GM18951 (cell line): Measurements from ENCODE around the gene EIF3F.

Source experiments
- POLR2A ChIP-seq: IDR thresholded peaks from 4 replicates; pipeline ENCODE4 v1.6.1; 2011; ENCODE audit warnings: mild to moderate bottlenecking; ENCODE audit not compliant: insufficient read length, insufficient read depth; ENCODE audit errors: extremely low read depth
- in situ Hi-C: fragments of 300-500 bp; cut with MboI; formaldehyde crosslinking; loops from one replicate; pipeline ENCODE4 v1.12.0; 2022; ENCODE audit warnings: low sequenced_read_pairs, mixed read lengths, inconsistent platforms; ENCODE audit not compliant: unreplicated experiment

EIF3F gene

GRCh38 chr11:8004008-8004407, 16.9 kb downstream of the EIF3F start:
- in situ Hi-C loops, result loop anchor here (10.0 kb wide), 1 partner anchor 91 kb away; no protein-coding TSS in a partner anchor
- TF ChIP-seq POLR2A, result no peak

GRCh38 chr11:8005556-8005955, 18.4 kb downstream of the EIF3F start:
- no peak for TF ChIP-seq POLR2A
- in situ Hi-C loops, result loop anchor here (10.0 kb wide), 1 partner anchor 89 kb away; no protein-coding TSS in a partner anchor

GRCh38 chr11:8006349-8006977, 19.3 kb downstream of the EIF3F start:
- in situ Hi-C loops, result loop anchor here (10.0 kb wide), 1 partner anchor 88 kb away; no protein-coding TSS in a partner anchor
- no peak for TF ChIP-seq POLR2A

GRCh38 chr11:8008212-8008611, 21.1 kb downstream of the EIF3F start:
- TF ChIP-seq POLR2A, result no peak
- in situ Hi-C loops, result loop anchor here (10.0 kb wide), 1 partner anchor 87 kb away; no protein-coding TSS in a partner anchor

DNA sequence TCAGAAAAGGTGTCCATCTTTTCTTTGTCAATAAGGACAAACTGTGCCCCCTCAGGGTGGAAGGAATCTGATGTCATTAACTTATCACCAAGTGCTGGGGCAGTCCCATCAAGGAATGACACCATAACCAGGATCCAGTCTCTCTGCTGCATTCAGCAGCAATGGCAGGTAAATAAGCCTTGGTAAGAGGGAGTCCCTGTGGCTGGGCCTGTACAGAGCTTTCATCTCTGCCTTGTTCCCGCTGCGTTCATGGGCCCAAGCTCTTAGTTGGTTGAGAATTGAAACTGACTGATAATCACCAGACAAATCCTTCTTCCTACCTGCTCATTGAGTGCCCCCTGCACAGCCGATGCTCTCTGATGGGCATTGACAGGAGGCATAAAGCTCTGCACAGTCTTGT, 22.7 kb downstream of the EIF3F start:
- in situ Hi-C loops, result loop anchor here (10.0 kb wide), 1 partner anchor 85 kb away; no protein-coding TSS in a partner anchor

GRCh38 chr11:8011371-8011770, 24.2 kb downstream of the EIF3F start:
- in situ Hi-C loops, result no loop called here

More for the DNA sequence above, 22.7 kb downstream of the EIF3F start:
- no peak for TF ChIP-seq POLR2A

GRCh38 chr11:8011981-8012444, 24.9 kb downstream of the EIF3F start:
- in situ Hi-C loops, result no loop called here
- no peak for TF ChIP-seq POLR2A

More at GRCh38 chr11:8011371-8011770, 24.2 kb downstream of the EIF3F start:
- TF ChIP-seq POLR2A, result no peak

- no peak for TF ChIP-seq POLR2A
Observed at GRCh38 chr11:8013833-8014232, 26.7 kb downstream of the EIF3F start.

DNA sequence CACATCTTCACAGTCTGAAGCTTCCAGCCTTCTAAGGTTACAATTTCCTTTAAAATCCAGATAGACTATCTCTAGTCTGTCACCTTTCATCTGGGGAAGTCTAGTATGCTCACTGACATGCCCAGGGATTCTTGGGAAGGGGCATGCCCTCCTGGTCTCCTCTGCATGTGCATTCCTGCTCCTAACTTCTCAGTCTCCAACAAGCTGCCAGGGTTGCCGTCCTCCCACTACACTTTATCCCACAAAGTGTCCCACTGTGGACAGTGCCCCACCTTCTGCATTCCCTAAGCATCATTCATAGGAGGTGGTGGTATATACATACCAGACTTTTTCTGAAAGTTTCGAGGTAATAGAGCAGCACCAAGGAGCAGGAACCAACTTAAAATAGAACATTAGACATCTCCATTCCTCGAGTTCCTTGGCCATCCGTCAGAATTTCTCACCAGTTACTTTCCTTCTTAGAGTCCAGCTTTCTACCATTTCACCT, 28.7 kb downstream of the EIF3F start:
- in situ Hi-C loops, result no loop called here
- no peak for TF ChIP-seq POLR2A

More at GRCh38 chr11:8013833-8014232, 26.7 kb downstream of the EIF3F start:
- in situ Hi-C loops, result no loop called here

- in situ Hi-C loops, result no loop called here
- no peak for TF ChIP-seq POLR2A
Observed at GRCh38 chr11:8016440-8016839, 29.3 kb downstream of the EIF3F start.

DNA sequence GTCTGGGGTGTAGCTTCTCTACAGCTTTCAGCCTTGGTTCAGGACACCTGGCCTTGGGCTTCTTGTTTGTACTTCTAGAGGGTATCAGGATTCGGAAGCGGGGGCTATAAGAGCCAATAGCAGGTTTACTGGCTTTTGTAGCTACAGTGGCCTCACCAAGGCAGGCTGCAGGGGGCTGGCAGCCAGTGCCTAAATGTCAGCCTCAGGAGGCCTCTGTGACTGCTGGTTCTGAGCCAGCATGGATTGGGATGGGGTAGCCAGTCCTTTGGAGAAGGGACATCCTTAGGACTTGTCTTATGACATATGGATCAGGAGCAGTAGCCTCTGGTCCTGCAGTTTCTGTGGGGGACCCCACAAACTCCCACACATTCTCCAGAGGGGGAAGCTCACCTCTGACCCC, 29.9 kb downstream of the EIF3F start:
- in situ Hi-C loops, result no loop called here
- no peak for TF ChIP-seq POLR2A

GRCh38 chr11:8017894-8018483, 30.9 kb downstream of the EIF3F start:
- in situ Hi-C loops, result no loop called here

DNA sequence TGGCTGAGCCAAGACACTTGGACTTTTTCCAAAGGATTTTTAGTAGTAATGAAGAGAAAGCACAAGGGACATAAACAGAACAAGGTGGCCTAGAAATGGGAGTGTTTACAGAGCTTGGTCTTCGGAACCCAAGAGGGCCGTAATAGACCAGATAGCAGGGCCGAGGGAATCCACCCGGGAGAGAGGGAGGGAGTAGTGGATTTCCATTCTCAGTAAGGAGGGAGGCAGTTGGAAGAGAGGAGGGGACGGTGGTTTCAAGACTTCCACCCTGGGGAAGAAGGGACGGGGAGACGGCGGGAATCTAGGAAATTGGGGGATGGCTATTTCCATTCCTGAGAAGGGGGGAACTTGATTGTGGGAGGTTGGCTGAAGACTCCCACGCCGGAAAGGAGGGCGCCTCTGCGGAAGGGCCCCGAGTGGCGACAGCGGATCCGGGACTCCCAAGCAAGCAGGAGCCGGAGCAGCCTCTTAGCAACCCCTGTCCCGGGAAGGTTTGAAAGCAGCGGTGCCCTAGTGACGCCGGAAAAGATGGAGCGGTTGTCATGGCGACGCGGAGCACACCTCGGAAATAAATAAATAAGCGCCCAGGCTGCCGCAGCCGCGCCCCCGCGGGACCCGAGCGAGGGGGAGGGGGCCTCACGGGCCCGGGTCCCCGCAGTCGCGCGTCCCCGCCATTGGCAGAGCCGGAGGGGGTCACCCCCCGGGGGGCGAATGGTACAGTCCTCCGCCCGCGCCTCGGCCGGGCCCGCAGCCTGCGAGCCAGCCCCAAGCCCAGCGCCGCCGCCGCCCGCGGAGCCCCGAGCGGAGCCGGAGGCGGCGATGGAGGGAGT, 31.6 kb downstream of the EIF3F start:
- in situ Hi-C loops, result no loop called here
- TF ChIP-seq POLR2A, result no peak

More at GRCh38 chr11:8017894-8018483, 30.9 kb downstream of the EIF3F start:
- TF ChIP-seq POLR2A, result no peak
